GM23248 (cell line): ENCODE measurements around the gene ITPRIP. TPM values are rescaled to one million over a fixed set of nuclear protein-coding genes. Genes with fewer than 3 reads are reported as not detected.

Experiments used
- DNase-seq: peaks from one replicate; pipeline ENCODE4 v3.0.0-alpha.2; 2015
- H2AFZ ChIP-seq: fragments of 200-600 bp; sonication (generic); 2 replicates; pipeline ENCODE4 v1.6.1; 2016; ENCODE audit warnings: antibody characterized with exemption
- H3F3A ChIP-seq: fragments of 200-600 bp; sonication (generic); 2 replicates; pipeline ENCODE4 v1.6.1; 2016; ENCODE audit warnings: mild to moderate bottlenecking, antibody characterized with exemption, mixed run types; ENCODE audit not compliant: insufficient read depth
- H3K27ac ChIP-seq: fragments of 200-600 bp; sonication (generic); 2 replicates; pipeline ENCODE4 v1.5.1; 2016; ENCODE audit warnings: mild to moderate bottlenecking
- H3K27me3 ChIP-seq: fragments of 200-600 bp; sonication (generic); replicated peaks from 2 replicates; pipeline ENCODE4 v1.6.1; 2016; ENCODE audit warnings: mild to moderate bottlenecking; ENCODE audit not compliant: insufficient read depth
- H3K36me3 ChIP-seq: fragments of 200-600 bp; sonication (generic); 2 replicates; pipeline ENCODE4 v1.6.1; 2016; ENCODE audit warnings: low read depth, mild to moderate bottlenecking
- H3K4me1 ChIP-seq: fragments of 200-600 bp; sonication (generic); 2 replicates; pipeline ENCODE4 v1.6.1; 2016; ENCODE audit warnings: mild to moderate bottlenecking; ENCODE audit not compliant: insufficient read depth
- H3K4me2 ChIP-seq: fragments of 200-600 bp; sonication (generic); one replicate; pipeline ENCODE4 v1.6.1; 2016; ENCODE audit warnings: mild to moderate bottlenecking; ENCODE audit not compliant: unreplicated experiment
- H3K4me3 ChIP-seq: fragments of 200-600 bp; sonication (generic); 2 replicates; pipeline ENCODE4 v1.5.1; 2016; ENCODE audit warnings: mild to moderate bottlenecking
- H3K79me2 ChIP-seq: fragments of 200-600 bp; sonication (generic); 2 replicates; pipeline ENCODE4 v1.6.1; 2016; ENCODE audit warnings: mild to moderate bottlenecking; ENCODE audit not compliant: insufficient read depth
- H3K9ac ChIP-seq: fragments of 200-600 bp; sonication (generic); 2 replicates; pipeline ENCODE4 v1.6.1; 2016; ENCODE audit warnings: mild to moderate bottlenecking
- H3K9me2 ChIP-seq: fragments of 200-600 bp; sonication (generic); 2 replicates; pipeline ENCODE4 v1.6.1; 2016; ENCODE audit warnings: mixed run types, mild to moderate bottlenecking, moderate library complexity; ENCODE audit not compliant: insufficient read depth
- H3K9me3 ChIP-seq: fragments of 200-600 bp; sonication (generic); one replicate; pipeline ENCODE4 v1.6.1; 2017; ENCODE audit warnings: low read depth
- H4K20me1 ChIP-seq: fragments of 200-600 bp; sonication (generic); 2 replicates; pipeline ENCODE4 v1.6.0; 2016; ENCODE audit not compliant: insufficient read depth
- EZH2 ChIP-seq: fragments of 200-600 bp; sonication (generic); IDR thresholded peaks from 2 replicates; pipeline ENCODE4 v1.6.1; 2018; ENCODE audit warnings: antibody characterized with exemption, mild to moderate bottlenecking; ENCODE audit not compliant: insufficient read depth, poor library complexity, severe bottlenecking
- EZH2phosphoT487 ChIP-seq: fragments of 200-600 bp; sonication (generic); IDR thresholded peaks from 2 replicates; pipeline ENCODE4 v1.6.1; 2018; ENCODE audit warnings: antibody characterized with exemption, moderate library complexity, mild to moderate bottlenecking, low read depth; ENCODE audit not compliant: insufficient read depth
- WGBS, 2 experiments: methylation state at CpG; one replicate each; pipeline ENCODE4 v1.1.6; 2015 to 2017; ENCODE audit warnings: low lambda C conversion rate in 2 of 2, low coverage in 1 of 2; ENCODE audit errors: missing lambda C conversion rate in 2 of 2; 5-methylcytosine and 5-hydroxymethylcytosine counted together
- in situ Hi-C: fragments of 300-500 bp; cut with MboI; formaldehyde crosslinking; loops from 2 replicates; pipeline ENCODE4 v1.15.0; 2020
- polyA plus RNA-seq: library from polyadenylated mRNA; unstranded; fragments of >200 nt; fragmentation: Nextera tagmentation; extraction: Ambion mirVana; gene quantifications from 2 replicates; pipeline ENCODE4 v1.2.1, GENCODE V29; 2016
- total RNA-seq: library from RNA; depleted of rRNA; stranded (reverse); fragments of >200 nt; shearing (Covaris generic); gene quantifications from 2 replicates; pipeline ENCODE4 v1.2.3, GENCODE V29; 2014

Gene ITPRIP
- total and polyA plus RNA-seq, 2 experiments from 2014 or later, result 9.6 to 24.7 TPM

DNA sequence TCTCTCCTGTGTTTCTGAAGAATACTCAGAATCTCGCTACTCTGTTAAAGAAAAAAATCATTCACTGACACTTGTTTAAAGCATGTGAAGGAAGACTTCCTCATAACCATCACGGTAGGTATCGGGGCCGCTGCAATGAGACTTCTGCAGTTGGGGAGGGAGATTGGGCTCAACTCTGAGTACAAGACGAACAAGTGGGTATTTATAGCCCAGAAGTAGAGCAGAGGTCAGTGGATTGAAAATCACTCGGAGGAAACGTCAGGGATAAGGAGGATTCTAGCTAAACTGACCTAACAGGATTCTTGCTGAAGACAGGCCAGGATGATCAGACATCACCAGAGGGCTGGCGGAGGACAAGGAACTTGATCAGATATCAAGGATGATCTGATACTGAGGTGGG is 33.3 kb downstream of the ITPRIP start:
- Histone ChIP-seq H3K9me3 (no peaks in the 10 kb centered on the region), H3F3A (peaks cover 57% of the 10 kb centered on the region), H3K4me1 (peaks cover 26% of the 10 kb centered on the region), H3K79me2 (peaks cover 14% of the 10 kb centered on the region), H3K27me3 (no peaks in the 10 kb centered on the region), H4K20me1 (no peaks in the 10 kb centered on the region), H3K4me3 (no peak overlapping the region), H3K27ac (no peak overlapping the region), H2AFZ (no peak overlapping the region), H3K36me3 (0 out of 2 replicates have a peak, but pooled peaks cover 10% of the 10 kb centered on the region), H3K9me2 (no peaks in the 10 kb centered on the region), H3K4me2 (no peak overlapping the region), H3K9ac (no peak overlapping the region; the same call in 1 of the 2 replicates)
- DNase-seq, result no peak
- WGBS, 2 experiments, result 92% methylated on average over 8 of the region's 8 CpGs
- TF ChIP-seq EZH2 (no peak), EZH2phosphoT487 (no peak)
- in situ Hi-C loops, result no loop called here

DNA sequence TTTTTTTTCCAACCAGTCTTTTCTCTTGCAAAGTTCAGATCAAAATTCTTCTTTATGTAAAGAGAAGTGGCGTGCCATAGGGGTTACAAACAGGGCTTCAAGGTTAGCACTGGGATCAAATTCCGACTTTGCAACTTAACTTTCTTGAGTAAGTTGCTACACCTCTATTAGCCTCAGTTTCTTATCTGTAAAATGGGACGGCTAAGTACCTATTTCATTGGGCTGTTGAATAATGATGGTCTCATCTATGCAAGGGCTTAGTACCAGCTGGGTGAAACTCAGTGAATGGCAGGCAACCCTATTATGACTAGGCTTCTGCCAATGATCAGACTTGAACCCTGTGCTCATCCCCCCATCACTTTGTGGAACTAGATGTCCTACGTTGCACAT is 33.9 kb downstream of the ITPRIP start:
- H3F3A ChIP-seq, result peaks cover 57% of the 10 kb centered on the region
- H3K27me3 ChIP-seq, result no peaks in the 10 kb centered on the region
- no peaks in the 10 kb centered on the region for H4K20me1 ChIP-seq
- H3K4me2 ChIP-seq, result no peak overlapping the region
- peaks cover 25% of the 10 kb centered on the region for H3K4me1 ChIP-seq
- in situ Hi-C loops, result no loop called here
- H2AFZ ChIP-seq, result no peak overlapping the region
- 0 out of 2 replicates have a peak, but pooled peaks cover 10% of the 10 kb centered on the region for H3K36me3 ChIP-seq
- WGBS, 2 experiments, result 89% methylated on average over 4 of the region's 4 CpGs
- no peak for DNase-seq
- peaks cover 14% of the 10 kb centered on the region for H3K79me2 ChIP-seq
- no peak overlapping the region for H3K4me3 ChIP-seq
- no peak for TF ChIP-seq EZH2
- no peak for TF ChIP-seq EZH2phosphoT487
- H3K27ac ChIP-seq, result no peak overlapping the region
- H3K9me2 ChIP-seq, result no peaks in the 10 kb centered on the region
- H3K9me3 ChIP-seq, result no peaks in the 10 kb centered on the region
- H3K9ac ChIP-seq, result no peak overlapping the region

DNA sequence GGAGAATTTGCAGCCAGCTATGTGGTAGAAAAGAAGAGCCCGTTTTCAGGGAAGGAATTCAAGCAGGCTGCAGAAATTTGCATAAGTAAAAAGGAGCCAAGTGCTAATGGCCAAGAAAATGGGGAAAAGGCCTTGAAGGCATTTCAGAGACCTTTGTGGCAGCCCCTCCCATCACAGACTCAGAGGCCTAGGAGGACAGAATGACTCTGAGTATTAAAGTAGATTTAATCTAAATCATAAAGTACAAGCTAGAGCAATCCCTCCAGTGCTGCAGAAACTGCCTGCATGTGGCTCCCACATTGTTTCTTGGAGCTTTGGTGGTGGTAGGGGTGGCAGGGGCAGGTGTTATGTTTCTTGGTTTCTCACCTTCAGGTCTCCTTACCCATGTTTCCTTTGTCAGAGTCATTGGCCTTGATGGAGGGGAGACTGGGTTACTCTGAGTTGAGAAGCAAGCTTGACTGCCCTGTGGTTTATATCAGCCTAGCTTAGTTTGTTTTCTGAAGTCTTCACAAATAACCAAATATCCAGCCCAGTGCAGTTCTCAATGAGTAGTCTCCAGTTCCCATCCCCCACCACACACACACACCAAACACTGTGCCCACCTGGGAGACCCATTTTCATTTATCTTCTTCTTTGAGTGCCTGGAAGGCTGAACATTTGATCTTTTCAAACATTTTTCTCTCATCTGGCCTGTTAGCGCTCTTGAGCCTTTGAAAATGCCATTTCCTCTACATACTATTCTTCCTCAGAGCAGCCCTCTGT is 34.5 kb downstream of the ITPRIP start:
- Histone ChIP-seq H3F3A (peaks cover 59% of the 10 kb centered on the region), H3K4me3 (no peak overlapping the region), H3K27ac (no peak overlapping the region), H3K4me2 (no peak overlapping the region), H3K9me3 (no peaks in the 10 kb centered on the region), H3K9me2 (no peaks in the 10 kb centered on the region), H2AFZ (no peak overlapping the region), H3K27me3 (no peaks in the 10 kb centered on the region), H3K9ac (no peak overlapping the region), H3K36me3 (0 out of 2 replicates have a peak, but pooled peaks cover 8% of the 10 kb centered on the region), H3K4me1 (peaks cover 30% of the 10 kb centered on the region), H4K20me1 (no peaks in the 10 kb centered on the region), H3K79me2 (peaks cover 12% of the 10 kb centered on the region)
- TF ChIP-seq EZH2phosphoT487 (no peak), EZH2 (no peak)
- no peak for DNase-seq
- in situ Hi-C loops, result no loop called here
- WGBS, 2 experiments, result 48 to 51% methylated on average over 2 of the region's 2 CpGs

DNA sequence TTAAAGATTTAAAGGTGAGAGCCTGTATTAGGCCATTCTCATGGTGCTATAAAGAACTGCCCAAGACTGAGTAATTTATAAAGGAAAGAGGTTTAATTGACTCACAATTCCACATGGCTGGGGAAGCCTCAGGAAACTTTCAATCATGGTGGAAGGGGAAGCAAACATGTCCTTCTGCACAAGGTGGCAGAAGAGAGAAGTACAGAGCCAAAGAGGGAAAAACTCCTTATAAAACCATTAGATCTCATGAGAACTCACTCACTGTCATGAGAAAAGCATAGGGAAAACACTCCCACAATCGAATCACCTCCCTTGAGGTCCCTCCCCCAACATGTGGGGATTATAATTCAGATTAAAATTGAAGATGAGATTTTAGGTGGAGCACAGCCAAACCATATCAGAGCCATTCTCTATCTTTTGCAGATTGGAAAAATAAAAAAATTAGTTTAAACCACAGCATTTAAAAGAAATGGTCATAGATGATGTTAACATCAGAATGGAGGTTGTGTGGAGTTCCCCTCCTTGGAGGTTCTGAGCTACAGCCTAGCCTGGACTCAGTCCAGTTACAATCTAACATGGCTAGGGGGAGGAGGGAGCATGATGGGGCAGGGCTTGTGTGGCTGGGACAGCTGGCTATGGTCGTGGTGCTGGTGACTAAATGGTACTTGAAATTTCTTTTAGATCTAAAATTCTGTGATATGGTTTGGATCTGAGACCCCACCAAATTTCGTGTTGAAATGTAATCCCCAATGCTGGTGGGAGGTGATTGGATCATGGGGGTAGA is 36.2 kb downstream of the ITPRIP start:
- peaks cover 55% of the 10 kb centered on the region for H3F3A ChIP-seq
- H3K27me3 ChIP-seq, result no peaks in the 10 kb centered on the region
- H2AFZ ChIP-seq, result no peak overlapping the region
- H3K4me2 ChIP-seq, result no peak overlapping the region
- H3K9me2 ChIP-seq, result no peaks in the 10 kb centered on the region
- TF ChIP-seq EZH2, result no peak
- no peak for TF ChIP-seq EZH2phosphoT487
- DNase-seq, result peak; percentile 57
- no peaks in the 10 kb centered on the region for H3K9me3 ChIP-seq
- in situ Hi-C loops, result no loop called here
- peak overlapping the region; percentile 96 for H3K9ac ChIP-seq
- peaks cover 26% of the 10 kb centered on the region for H3K4me1 ChIP-seq
- H4K20me1 ChIP-seq, result no peaks in the 10 kb centered on the region
- no peak overlapping the region for H3K4me3 ChIP-seq
- WGBS, 2 experiments, result 92 to 95% methylated on average over 3 of the region's 3 CpGs
- peak overlapping the region; percentile 100 for H3K27ac ChIP-seq
- no peaks in the 10 kb centered on the region for H3K36me3 ChIP-seq
- no peaks in the 10 kb centered on the region for H3K79me2 ChIP-seq
